ENCODE data around the gene CHERP. TPM values are rescaled to one million over a fixed set of nuclear protein-coding genes. Genes with fewer than 3 reads are reported as not detected.

CHERP gene
- total RNA-seq, 4 donors from 2014 or later = 13.3 to 35.6 (median 18.9) TPM

GRCh38 chr19:16571822-16572331 lies 29.6 kb upstream of the CHERP start:
- Histone ChIP-seq H3K27ac (peak overlapping the region; percentile 89), H3K4me3 (peak overlapping the region; percentile 93), H3K27me3 (no peaks in the 10 kb centered on the region), H3K36me3 (peaks cover 49% of the 10 kb centered on the region), H3K4me1 (peaks cover 54% of the 10 kb centered on the region), H3K9me3 (no peaks in the 10 kb centered on the region)
- DNase-seq (ENCODE audit: low spot score in 2 of 2) = no peak
- TF ChIP-seq, protein P1, sequence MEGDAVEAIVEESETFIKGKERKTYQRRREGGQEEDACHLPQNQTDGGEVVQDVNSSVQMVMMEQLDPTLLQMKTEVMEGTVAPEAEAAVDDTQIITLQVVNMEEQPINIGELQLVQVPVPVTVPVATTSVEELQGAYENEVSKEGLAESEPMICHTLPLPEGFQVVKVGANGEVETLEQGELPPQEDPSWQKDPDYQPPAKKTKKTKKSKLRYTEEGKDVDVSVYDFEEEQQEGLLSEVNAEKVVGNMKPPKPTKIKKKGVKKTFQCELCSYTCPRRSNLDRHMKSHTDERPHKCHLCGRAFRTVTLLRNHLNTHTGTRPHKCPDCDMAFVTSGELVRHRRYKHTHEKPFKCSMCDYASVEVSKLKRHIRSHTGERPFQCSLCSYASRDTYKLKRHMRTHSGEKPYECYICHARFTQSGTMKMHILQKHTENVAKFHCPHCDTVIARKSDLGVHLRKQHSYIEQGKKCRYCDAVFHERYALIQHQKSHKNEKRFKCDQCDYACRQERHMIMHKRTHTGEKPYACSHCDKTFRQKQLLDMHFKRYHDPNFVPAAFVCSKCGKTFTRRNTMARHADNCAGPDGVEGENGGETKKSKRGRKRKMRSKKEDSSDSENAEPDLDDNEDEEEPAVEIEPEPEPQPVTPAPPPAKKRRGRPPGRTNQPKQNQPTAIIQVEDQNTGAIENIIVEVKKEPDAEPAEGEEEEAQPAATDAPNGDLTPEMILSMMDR (IDR thresholded peaks at IDR 0.05) = peak in 1 of 2 donors; percentile 1
- no peak for TF ChIP-seq EP300 (IDR thresholded peaks at IDR 0.05)
- 0% methylated on average over 12 of the region's 75 CpGs for WGBS

- Histone ChIP-seq H3K27me3 (no peaks in the 10 kb centered on the region), H3K27ac (peak overlapping the region; percentile 89), H3K4me3 (peak overlapping the region; percentile 93), H3K4me1 (peaks cover 54% of the 10 kb centered on the region), H3K36me3 (peaks cover 49% of the 10 kb centered on the region), H3K9me3 (no peaks in the 10 kb centered on the region)
- WGBS = 12% methylated on average over 6 of the region's 6 CpGs
- no peak for TF ChIP-seq POLR2AphosphoS5 (IDR thresholded peaks at IDR 0.05)
- TF ChIP-seq, protein P1 (IDR thresholded peaks at IDR 0.05) = no peak
- no peak for TF ChIP-seq EP300 (IDR thresholded peaks at IDR 0.05)
- TF ChIP-seq POLR2A (IDR thresholded peaks at IDR 0.05) = no peak
- DNase-seq (ENCODE audit: low spot score in 2 of 2) = no peak
These were observed 29.0 kb upstream of the CHERP start for GRCh38 chr19:16571283-16571682.

GRCh38 chr19:16569609-16570320 lies 27.5 kb upstream of the CHERP start:
- 74% methylated on average over 17 of the region's 17 CpGs for WGBS
- peaks cover 47% of the 10 kb centered on the region for H3K36me3 ChIP-seq
- H3K4me3 ChIP-seq = no peak overlapping the region
- H3K9me3 ChIP-seq = no peaks in the 10 kb centered on the region
- H3K4me1 ChIP-seq = peaks cover 47% of the 10 kb centered on the region
- H3K27ac ChIP-seq = no peak overlapping the region
- H3K27me3 ChIP-seq = no peaks in the 10 kb centered on the region
- no peak for TF ChIP-seq POLR2A (IDR thresholded peaks at IDR 0.05)
- no peak for TF ChIP-seq POLR2AphosphoS5 (IDR thresholded peaks at IDR 0.05)
- no peak for TF ChIP-seq EP300 (IDR thresholded peaks at IDR 0.05)
- TF ChIP-seq, protein P1 (IDR thresholded peaks at IDR 0.05) = no peak
- DNase-seq (ENCODE audit: low spot score in 2 of 2) = no peak

DNA sequence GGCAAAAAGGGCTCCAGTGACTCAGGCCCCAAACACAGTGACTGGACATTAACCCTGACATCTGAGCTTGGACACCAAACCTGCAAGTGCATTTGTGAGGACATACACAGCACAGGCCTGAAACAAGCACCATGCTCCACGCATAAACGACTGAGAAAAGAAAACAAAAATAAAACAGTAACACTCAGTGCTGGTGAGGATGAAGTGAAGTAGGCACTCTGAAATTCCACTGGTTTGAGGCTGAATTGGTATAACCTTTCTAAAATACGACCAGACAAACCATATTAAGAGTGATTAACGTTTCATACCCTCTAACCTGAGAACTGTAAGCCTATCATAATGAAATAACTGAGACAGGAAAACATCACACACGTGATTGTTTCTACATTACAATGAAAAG lies 24.5 kb upstream of the CHERP start:
- peaks cover 73% of the 10 kb centered on the region for H3K36me3 ChIP-seq
- WGBS = 93% methylated on average over 5 of the region's 5 CpGs

DNA sequence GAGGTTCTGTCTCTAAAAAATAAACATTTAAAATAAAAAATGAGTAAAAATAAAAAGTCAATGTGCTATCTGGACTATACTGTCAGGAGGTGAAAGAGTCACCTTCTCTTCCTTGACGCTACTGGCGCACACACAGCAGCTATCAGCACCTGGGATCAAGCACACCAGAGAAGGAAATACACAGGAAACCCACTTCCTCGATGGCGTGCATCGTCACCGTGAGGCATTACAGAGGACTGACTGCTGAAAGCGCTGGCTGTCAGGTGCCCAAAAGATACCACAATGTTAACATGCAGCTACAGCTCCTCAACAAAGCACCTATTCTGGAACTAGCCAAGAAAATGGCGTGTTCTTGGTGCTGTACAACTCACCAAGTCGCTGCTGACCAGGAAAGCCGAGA lies 23.9 kb upstream of the CHERP start:
- H3K4me1 ChIP-seq = peaks cover 21% of the 10 kb centered on the region
- TF ChIP-seq, protein P1 (IDR thresholded peaks at IDR 0.05) = no peak
- TF ChIP-seq POLR2A (IDR thresholded peaks at IDR 0.05) (no peak), POLR2AphosphoS5 (IDR thresholded peaks at IDR 0.05) (no peak)
- no peaks in the 10 kb centered on the region for H3K9me3 ChIP-seq
- H3K4me3 ChIP-seq = no peak overlapping the region
- no peak overlapping the region for H3K27ac ChIP-seq
- 63% methylated on average over 10 of the region's 10 CpGs for WGBS
- H3K36me3 ChIP-seq = peaks cover 78% of the 10 kb centered on the region
- H3K27me3 ChIP-seq = no peaks in the 10 kb centered on the region
- no peak for DNase-seq (ENCODE audit: low spot score in 2 of 2)

More for the DNA sequence above, 24.5 kb upstream of the CHERP start:
- no peak overlapping the region for H3K4me3 ChIP-seq
- H3K27me3 ChIP-seq = no peaks in the 10 kb centered on the region
- no peak overlapping the region for H3K27ac ChIP-seq
- H3K4me1 ChIP-seq = peaks cover 26% of the 10 kb centered on the region
- TF ChIP-seq POLR2A (IDR thresholded peaks at IDR 0.05) (no peak), POLR2AphosphoS5 (IDR thresholded peaks at IDR 0.05) (no peak), EP300 (IDR thresholded peaks at IDR 0.05) (no peak)
- TF ChIP-seq, protein P1 (IDR thresholded peaks at IDR 0.05) = no peak
- DNase-seq (ENCODE audit: low spot score in 2 of 2) = no peak
- no peaks in the 10 kb centered on the region for H3K9me3 ChIP-seq
